Duodenal mucosa (tissue), 2 donors: ENCODE data around the gene ZNF581.

Experiments
- H3K27ac ChIP-seq: one replicate; pipeline ENCODE4 v1.7.0; 2013; ENCODE audit warnings: low read depth, low read length
- H3K27me3 ChIP-seq, 2 donors: one replicate each; pipeline ENCODE4 v1.7.0; 2013; ENCODE audit warnings: low read length in 2 of 2, control low read depth in 1 of 2; ENCODE audit not compliant: insufficient read depth in 2 of 2, control insufficient read depth in 1 of 2
- H3K36me3 ChIP-seq, 2 donors: one replicate each; pipeline ENCODE4 v1.7.0; 2013; ENCODE audit warnings: low read length in 2 of 2, control low read depth in 1 of 2; ENCODE audit not compliant: insufficient read depth in 2 of 2, control insufficient read depth in 1 of 2
- H3K4me1 ChIP-seq, 2 donors: one replicate each; pipeline ENCODE4 v1.7.0; 2013; ENCODE audit warnings: low read length in 2 of 2, control low read depth in 1 of 2; ENCODE audit not compliant: insufficient read depth in 2 of 2, control insufficient read depth in 1 of 2
- H3K4me3 ChIP-seq, 2 donors: one replicate each; pipeline ENCODE4 v1.7.0; 2013; ENCODE audit warnings: low read length in 2 of 2, low read depth in 1 of 2
- H3K9ac ChIP-seq, 2 donors: one replicate each; pipeline ENCODE4 v1.7.0; 2013; ENCODE audit warnings: low read length in 2 of 2, low read depth in 1 of 2
- H3K9me3 ChIP-seq, 2 donors: one replicate each; pipeline ENCODE4 v1.7.0; 2013; ENCODE audit warnings: low read length in 2 of 2, control low read depth in 1 of 2; ENCODE audit not compliant: control insufficient read depth in 1 of 2

Gene ZNF581

DNA sequence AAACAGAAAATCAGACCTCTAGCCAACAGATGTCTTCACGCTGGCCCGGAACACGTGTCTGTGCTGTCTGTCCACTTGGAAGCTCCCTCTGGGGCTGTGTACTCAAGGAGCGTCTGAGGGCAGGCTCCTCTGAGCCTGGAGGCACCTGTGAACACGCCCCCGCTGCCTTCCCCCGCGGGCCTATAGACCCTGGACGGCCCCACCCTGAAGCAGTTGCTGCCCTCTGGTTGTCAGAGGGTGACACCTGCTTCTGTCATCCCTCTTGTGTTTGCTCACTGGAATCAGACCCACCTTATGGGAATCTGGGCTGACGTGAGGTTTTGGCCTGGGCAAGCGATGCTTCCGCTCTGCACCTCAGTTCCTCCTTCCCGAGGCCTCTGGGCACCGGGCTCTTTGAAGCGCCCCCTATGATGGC, 50.8 kb downstream of the ZNF581 start:
- no peaks in the 10 kb centered on the region for H3K27me3 ChIP-seq
- no peak overlapping the region for H3K27ac ChIP-seq
- no peak overlapping the region for H3K9ac ChIP-seq
- H3K4me1 ChIP-seq = peaks cover 4 to 8% of the 10 kb centered on the region in 2 donors
- no peak overlapping the region for H3K4me3 ChIP-seq
- peaks cover 58 to 88% of the 10 kb centered on the region in 2 donors for H3K36me3 ChIP-seq
- H3K9me3 ChIP-seq = no peaks in the 10 kb centered on the region

DNA sequence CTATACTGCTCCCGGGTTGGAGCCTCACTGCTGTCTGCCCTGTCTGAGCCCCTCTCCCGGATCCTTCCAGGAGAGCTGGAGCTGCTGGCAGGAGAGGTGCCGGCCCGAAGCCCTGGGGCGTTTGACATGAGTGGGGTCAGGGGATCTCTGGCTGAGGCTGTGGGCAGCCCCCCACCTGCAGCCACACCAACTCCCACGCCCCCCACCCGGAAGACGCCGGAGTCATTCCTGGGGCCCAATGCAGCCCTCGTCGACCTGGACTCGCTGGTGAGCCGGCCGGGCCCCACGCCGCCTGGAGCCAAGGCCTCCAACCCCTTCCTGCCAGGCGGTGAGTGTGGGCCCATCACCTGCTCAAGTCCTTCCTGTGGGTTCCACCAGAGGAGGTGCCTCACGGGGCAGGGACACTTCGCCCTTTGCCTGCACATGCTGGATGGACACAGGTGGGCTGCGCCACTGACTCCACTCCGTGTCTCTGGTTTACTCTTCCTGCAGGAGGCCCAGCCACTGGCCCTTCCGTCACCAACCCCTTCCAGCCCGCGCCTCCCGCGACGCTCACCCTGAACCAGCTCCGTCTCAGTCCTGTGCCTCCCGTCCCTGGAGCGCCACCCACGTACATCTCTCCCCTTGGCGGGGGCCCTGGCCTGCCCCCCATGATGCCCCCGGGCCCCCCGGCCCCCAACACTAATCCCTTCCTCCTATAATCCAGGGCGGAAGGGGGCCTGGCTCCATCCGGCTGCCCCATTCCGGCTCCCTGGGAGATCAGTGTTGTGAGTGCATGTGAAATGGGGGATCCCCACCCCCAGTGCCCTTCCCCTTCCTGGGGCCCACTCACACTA, 51.4 kb downstream of the ZNF581 start:
- Histone ChIP-seq H3K36me3 (peaks cover 53 to 84% of the 10 kb centered on the region in 2 donors), H3K9ac (no peak overlapping the region), H3K27me3 (no peaks in the 10 kb centered on the region), H3K4me3 (no peak overlapping the region), H3K4me1 (peaks cover 0 to 1% of the 10 kb centered on the region in 2 donors), H3K27ac (no peak overlapping the region), H3K9me3 (no peaks in the 10 kb centered on the region)
